GM21360 (cell line): ENCODE data around the gene YEATS2.
"Not testable (repeated sequence)": the region's sequence is repeated elsewhere in the genome, so short reads cannot be mapped to it uniquely, and the experiment has no call there.

Source experiments
- ATAC-seq: cut with Tn5 transposase; IDR thresholded peaks from one replicate; pipeline ENCODE4 v1.9.1; 2021; ENCODE audit warnings: mild to moderate bottlenecking, moderate library complexity; ENCODE audit not compliant: unreplicated experiment

YEATS2 gene

DNA sequence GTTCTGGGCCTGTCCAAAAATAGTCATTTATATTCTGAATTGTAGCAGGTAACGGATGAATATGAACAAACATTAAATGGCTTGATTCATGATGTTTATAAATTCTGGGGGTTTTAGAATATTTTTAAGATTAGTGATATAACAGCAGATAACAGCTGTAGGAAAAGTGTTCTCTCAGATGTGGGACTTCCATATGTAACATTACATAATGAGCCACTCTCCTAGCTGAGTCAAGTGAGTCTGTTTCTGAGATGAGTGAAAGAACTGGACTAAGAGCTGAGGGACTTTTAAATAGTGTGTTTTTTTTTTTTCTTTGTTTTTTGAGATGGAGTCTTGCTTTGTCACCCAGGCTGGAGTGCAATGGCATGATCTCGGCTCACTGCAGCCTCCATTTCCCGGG lies 13.9 kb downstream of the YEATS2 start:
- ATAC-seq: no peak

- no peak for ATAC-seq
Observed at GRCh38 chr3:183714622-183715021, 17.0 kb downstream of the YEATS2 start.

GRCh38 chr3:183718012-183718411 lies 20.4 kb downstream of the YEATS2 start:
- ATAC-seq: no peak

- ATAC-seq: no peak
Observed at GRCh38 chr3:183725387-183725786, 27.8 kb downstream of the YEATS2 start.

- no peak for ATAC-seq
Observed at GRCh38 chr3:183728204-183728603, 30.6 kb downstream of the YEATS2 start.

GRCh38 chr3:183730361-183730760 lies 32.8 kb downstream of the YEATS2 start:
- ATAC-seq: no peak

DNA sequence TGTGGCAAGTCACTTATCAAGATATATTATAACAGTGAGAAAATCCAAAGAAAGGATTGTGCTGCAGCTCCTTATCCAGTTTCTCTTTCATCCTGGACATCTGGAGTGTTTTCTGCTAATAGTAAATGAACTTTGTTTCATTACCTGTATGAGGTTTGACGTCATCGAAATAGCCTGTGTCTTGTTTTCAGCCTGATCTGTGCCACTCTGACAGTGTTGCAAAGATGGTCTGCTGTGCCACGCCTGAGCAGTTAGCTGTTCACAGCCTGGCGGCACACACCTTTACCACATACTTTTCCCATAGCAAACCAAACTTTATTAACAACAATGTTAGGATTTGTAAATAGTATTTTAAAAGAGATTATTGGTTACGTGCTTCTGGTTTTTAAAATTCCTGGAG lies 34.0 kb downstream of the YEATS2 start:
- ATAC-seq: no peak

DNA sequence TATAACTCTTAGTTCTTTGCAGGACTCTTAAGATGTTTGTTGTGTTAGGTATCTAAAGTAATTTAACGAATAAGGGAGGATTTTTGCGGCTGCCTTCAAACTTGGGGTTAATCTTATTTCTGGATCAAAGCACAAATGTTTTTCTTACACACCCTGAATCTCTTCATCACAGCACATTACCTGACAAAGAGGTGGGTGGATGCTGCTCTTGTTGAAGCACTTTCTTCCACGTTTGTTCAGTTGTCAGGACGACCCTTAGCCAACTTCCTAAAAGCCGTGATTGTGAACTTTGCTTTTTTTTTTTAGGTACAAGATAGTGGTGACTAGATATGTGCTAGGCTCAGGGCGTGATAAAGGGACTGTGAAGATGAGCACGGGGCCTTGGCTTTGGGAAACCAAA lies 36.0 kb downstream of the YEATS2 start:
- no peak for ATAC-seq

DNA sequence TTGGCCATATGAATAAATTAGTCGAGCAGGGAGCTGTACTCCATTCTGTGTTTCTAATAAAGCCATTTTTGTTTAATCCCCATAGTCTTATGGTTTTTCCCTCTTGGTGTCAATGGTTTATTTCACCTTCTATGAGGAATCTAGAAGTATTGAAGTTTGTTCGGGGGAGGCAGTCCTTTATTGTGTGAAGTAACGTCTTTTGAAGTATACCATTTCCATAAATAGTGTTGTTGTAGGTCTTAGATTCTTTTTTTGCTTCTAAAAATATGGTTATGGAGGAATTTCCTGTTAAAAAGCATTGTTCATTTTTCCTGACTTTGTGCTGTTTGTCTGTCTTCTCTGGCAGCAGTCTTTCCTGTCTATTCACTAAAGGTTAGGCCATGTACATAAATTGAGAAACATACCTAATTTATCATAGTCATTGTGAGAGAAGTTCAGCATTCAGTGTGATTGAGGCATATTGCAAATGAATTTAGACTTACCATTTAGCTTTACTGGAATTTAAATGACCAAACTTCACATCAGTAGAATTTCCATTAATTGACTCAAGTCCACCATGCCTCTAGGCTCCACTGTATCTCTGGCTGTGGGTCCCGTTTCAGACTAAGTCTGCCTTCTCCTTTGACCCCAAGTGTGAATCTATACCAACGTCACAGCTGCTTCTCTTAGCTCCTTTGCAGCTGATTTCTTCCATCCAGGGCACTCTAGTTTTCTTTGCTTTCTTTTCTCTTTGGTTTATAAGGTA lies 37.3 kb downstream of the YEATS2 start:
- no peak for ATAC-seq

DNA sequence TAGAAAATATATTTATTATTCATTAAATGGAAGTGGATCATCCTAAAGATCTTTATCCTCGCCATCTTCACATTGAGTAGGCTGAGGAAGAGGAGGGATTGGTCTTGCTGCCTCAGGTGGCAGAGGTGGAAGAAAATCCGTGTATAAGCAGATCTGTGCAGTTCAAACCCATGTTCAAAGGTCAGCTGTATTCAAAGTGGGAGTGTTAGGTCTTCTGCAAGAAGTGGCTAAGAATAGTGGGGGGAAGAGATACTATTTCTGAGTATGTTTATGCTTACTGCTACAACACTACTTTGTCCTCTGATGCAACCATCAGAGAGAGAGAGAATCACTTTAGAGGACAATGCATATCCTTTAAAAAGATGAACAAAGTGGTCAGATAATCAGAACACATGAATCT lies 39.5 kb downstream of the YEATS2 start:
- no peak for ATAC-seq

DNA sequence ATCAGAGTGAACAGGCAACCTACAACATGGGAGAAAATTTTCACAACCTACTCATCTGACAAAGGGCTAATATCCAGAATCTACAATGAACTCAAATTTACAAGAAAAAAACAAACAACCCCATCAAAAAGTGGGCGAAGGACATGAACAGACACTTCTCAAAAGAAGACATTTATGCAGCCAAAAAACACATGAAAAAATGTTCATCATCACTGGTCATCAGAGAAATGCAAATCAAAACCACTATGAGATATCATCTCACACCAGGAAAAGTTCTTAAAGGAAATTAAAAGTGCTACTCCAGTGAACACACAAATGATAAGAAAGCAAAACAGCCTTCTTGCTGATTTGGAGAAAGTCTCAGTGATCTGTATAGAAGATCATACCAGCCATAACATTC lies 42.6 kb downstream of the YEATS2 start:
- not testable (repeated sequence) for ATAC-seq

DNA sequence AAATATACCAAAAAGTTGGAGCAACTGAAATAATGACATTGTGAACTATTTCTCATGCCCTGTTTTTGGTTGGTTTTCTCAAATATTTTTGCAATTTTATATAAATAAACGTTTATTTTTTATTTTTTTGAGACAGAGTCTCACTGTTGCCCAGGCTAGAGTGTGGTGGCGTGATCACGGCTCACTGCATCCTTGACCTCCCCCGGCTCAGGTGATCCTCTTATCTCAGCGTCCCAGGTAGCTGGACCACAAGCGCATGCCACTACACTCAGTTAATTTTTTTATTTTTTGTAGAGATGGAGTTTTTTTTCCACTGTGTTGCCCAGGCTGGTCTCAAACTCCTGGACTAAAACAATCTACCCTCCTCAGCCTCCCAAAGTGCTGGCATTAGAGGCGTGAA lies 45.6 kb downstream of the YEATS2 start:
- no peak for ATAC-seq

DNA sequence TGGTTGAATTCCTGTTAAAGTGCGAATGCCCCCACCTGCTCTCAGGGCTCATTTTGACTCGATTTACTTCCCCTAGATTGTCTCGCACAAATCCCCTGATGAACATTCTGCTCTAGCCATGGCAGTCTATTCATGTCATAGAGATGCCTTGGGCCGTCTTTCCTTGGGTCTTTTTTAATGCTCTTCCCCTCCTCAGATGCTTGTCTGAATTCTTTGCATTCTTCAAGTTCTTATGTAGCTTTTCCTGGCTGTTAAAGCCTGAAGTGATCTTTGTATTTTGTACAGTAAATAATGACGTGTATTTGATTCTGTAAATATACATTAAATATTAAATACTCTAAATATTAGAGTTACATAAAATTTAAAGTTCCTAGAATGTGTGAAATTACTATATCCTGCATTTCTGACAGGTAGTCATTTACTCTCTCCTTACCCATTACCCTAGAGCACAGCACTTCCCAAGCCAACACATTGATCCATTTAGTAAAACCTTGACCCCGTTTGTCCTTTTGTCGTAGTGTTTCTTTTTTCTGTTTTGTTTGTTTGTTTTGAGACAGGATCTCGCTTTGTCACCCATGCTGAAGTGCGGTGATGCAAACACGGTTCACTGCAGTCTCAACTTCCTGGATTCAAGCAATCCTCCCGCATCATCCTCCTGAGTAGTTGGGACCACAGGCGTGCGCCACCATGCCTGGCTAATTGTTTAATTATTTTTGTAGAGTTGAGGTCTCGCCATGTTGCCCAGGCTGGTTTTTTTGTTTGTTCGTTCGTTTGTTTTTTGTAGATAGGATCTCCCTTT lies 47.9 kb downstream of the YEATS2 start:
- no peak for ATAC-seq

DNA sequence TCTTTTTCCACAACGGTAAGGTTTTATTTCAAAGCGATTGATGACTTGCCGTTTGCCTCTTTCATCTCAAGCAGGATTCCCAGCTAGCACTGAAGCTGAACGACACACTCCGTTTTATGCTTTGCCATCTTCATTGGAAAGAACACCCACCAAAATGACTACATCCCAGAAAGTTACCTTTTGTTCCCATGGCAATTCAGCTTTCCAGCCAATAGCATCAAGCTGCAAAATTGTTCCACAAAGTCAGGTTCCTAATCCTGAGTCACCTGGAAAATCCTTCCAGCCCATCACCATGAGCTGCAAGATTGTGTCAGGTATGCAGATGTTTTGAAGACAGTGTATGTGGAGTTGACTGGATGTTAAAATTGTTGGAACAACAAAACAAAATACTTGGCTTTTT lies 56.5 kb downstream of the YEATS2 start:
- ATAC-seq: no peak

DNA sequence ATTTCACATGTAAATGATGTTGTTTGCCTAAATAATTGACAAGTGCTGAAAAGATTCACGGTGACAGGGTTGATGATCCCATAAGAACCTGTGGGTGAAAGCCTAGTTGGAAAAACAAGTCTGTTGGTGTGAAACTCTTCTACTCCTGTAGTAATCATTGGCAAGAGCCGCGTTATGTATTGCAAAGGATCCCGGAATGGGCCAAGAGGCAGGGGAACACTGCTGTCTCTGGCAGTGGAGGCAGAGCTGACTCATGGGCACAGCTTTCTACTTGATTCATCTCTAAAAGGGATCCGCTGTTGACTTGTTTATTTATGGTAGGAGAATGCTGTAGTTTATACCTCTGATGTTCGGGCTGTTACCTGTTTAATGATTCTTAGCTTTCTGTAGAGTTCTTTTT lies 64.7 kb downstream of the YEATS2 start:
- no peak for ATAC-seq

GRCh38 chr3:183764847-183765731 lies 67.5 kb downstream of the YEATS2 start:
- ATAC-seq: no peak

DNA sequence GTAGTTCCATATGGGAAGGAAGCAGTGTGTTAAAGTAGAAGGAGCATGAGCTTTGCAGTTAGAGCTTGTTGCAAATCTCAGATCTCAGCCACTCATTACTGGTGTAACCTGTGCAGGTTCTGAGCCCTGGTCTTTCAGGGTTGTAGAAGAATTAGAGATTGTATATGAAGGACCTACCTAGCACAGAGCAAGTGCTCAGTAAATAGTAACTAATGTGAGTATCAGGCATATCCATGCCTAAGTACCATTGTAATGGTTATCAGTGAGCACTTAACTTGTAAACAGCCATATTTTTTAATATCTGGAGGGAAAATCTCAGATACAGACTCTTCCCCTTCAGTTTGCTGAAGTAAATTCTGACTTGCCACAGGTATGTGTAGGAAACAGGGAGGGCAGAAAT lies 68.5 kb downstream of the YEATS2 start:
- ATAC-seq: no peak

- peak; percentile 77 for ATAC-seq
Observed at GRCh38 chr3:183766745-183767606, 69.4 kb downstream of the YEATS2 start.

- ATAC-seq: no peak
Observed at GRCh38 chr3:183768114-183768513, 70.5 kb downstream of the YEATS2 start.

DNA sequence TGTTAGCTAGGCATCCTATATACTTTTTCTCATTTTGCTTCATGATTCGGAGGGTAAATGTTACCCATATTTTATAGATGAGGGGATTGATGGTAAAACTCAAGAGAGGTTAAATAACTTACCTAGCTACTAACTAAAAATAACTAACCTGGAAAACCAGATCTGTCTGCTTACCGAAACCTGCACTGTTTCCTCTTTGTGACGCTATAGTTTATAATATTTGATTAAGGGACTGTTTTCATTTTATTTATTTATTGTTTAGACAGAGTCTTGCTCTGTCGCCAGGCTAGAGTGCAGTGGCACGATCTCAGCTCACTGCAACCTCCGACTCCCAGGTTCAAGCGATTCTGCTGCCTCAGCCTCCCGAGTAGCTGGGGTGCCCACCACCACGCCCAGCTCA lies 71.9 kb downstream of the YEATS2 start:
- no peak for ATAC-seq
